Lower lobe of right lung (tissue), 2 donors: ENCODE measurements around the gene ARHGAP21. TPM values are rescaled to one million over a fixed set of nuclear protein-coding genes. Genes with fewer than 3 reads are reported as not detected.
A peak's percentile ranks its signal among the peaks of the same experiment; 100 is the strongest.
"Not testable (repeated sequence)": the region's sequence is repeated elsewhere in the genome, so short reads cannot be mapped to it uniquely, and the experiment has no call there.

Source experiments
- ATAC-seq, 2 donors: fragments of 200-7000 bp; cut with Tn5 transposase; one replicate each; pipeline ENCODE4 v1.9.1; 2020 to 2022; ENCODE audit warnings: mild to moderate bottlenecking in 2 of 2, moderate library complexity in 2 of 2
- DNase-seq: peaks from one replicate; pipeline ENCODE4 v3.0.0-alpha.2; 2020
- H3K27ac ChIP-seq: fragments of 200-600 bp; one replicate; pipeline ENCODE4 v1.8.0; 2022
- H3K27me3 ChIP-seq: fragments of 200-600 bp; one replicate; pipeline ENCODE4 v1.8.0; 2022; ENCODE audit warnings: low read depth
- H3K36me3 ChIP-seq: fragments of 200-600 bp; one replicate; pipeline ENCODE4 v1.8.0; 2022; ENCODE audit warnings: mild to moderate bottlenecking
- H3K4me1 ChIP-seq: fragments of 200-600 bp; one replicate; pipeline ENCODE4 v1.8.0; 2022
- H3K4me3 ChIP-seq: fragments of 200-600 bp; one replicate; pipeline ENCODE4 v1.8.0; 2022; ENCODE audit warnings: mild to moderate bottlenecking
- H3K9me3 ChIP-seq: fragments of 200-600 bp; one replicate; pipeline ENCODE4 v1.8.0; 2022
- CTCF ChIP-seq: fragments of 200-600 bp; IDR thresholded peaks from one replicate; pipeline ENCODE4 v1.8.0; 2022; ENCODE audit warnings: antibody characterized with exemption, mild to moderate bottlenecking
- intact Hi-C: fragments of 100-400 bp; cut with DNase I; formaldehyde crosslinking; loops from one replicate; pipeline ENCODE4 v1.11.0; 2022
- long read RNA-seq: library from polyadenylated mRNA; unstranded; transcript quantifications from one replicate; pipeline ENCODE4 v2.0.0, GENCODE V29; 2021
- total RNA-seq: library from RNA; stranded (reverse); fragmentation: NEBNext Ultra II Directional; extraction: Animal tissue kit (Norgen Biotek cat#: 25700); gene quantifications from one replicate; pipeline ENCODE4 v1.2.1, GENCODE V29; 2021
- donor health status: DM: no; HTN: yes; CAD: no; lungs with severe emphysema.

The ARHGAP21 gene
- 83.1 TPM for total RNA-seq
- long read RNA-seq, partial matches to known transcripts, result 10 of 29 reads
- long read RNA-seq, other reads (novel, unspliced or antisense), result 17 of 29 reads

- DNase-seq (peak; percentile 75), ATAC-seq (peak; percentile 56 to 72)
- Histone ChIP-seq H3K27me3 (no peaks in the 10 kb centered on the region), H3K9me3 (no peaks in the 10 kb centered on the region), H3K27ac (peak within 1 kb of the TSS; percentile 95), H3K4me3 (peak within 1 kb of the TSS; percentile 86), H3K4me1 (peaks cover 29% of the 10 kb centered on the region), H3K36me3 (no peaks in the 10 kb centered on the region)
- intact Hi-C loops, result no loop called here
- TF ChIP-seq CTCF, result no peak
Measured at GRCh38 chr10:24723788-24724380, at the start of gene ARHGAP21. Gene ARHGAP21 (minus strand): TSS chr10:24723887. CDS start chr10:24721899, 1,988 bp downstream.

- ATAC-seq (peak; percentile 31 to 50), DNase-seq (no peak)
- Histone ChIP-seq H3K9me3 (no peaks in the 10 kb centered on the region), H3K36me3 (no peaks in the 10 kb centered on the region), H3K27me3 (no peaks in the 10 kb centered on the region), H3K27ac (no peak overlapping the region), H3K4me3 (no peak overlapping the region), H3K4me1 (no peaks in the 10 kb centered on the region)
- intact Hi-C loops, result no loop called here
- TF ChIP-seq CTCF, result no peak
Measured at GRCh38 chr10:24771943-24772694, 48.4 kb upstream of the ARHGAP21 start.

GRCh38 chr10:24764991-24765390 lies 41.3 kb upstream of the ARHGAP21 start:
- H3K9me3 ChIP-seq, H3K27me3 ChIP-seq, intact Hi-C loops, H3K27ac ChIP-seq, H3K36me3 ChIP-seq, H3K4me1 ChIP-seq, H3K4me3 ChIP-seq, ATAC-seq, DNase-seq: not testable (repeated sequence)

- Histone ChIP-seq H3K4me1 (no peaks in the 10 kb centered on the region), H3K36me3 (no peaks in the 10 kb centered on the region), H3K4me3 (no peak overlapping the region), H3K9me3 (no peaks in the 10 kb centered on the region), H3K27ac (no peak overlapping the region), H3K27me3 (no peaks in the 10 kb centered on the region)
- TF ChIP-seq CTCF, result no peak
- DNase-seq (no peak), ATAC-seq (no peak)
- intact Hi-C loops, result no loop called here
Measured at GRCh38 chr10:24762966-24763623, 39.4 kb upstream of the ARHGAP21 start.

- no peaks in the 10 kb centered on the region for H3K9me3 ChIP-seq
- H3K27me3 ChIP-seq, result no peaks in the 10 kb centered on the region
- ATAC-seq (no peak), DNase-seq (no peak)
- TF ChIP-seq CTCF, result no peak
- no peak overlapping the region for H3K4me3 ChIP-seq
- H3K27ac ChIP-seq, result no peak overlapping the region
- H3K36me3 ChIP-seq, result no peaks in the 10 kb centered on the region
- no peaks in the 10 kb centered on the region for H3K4me1 ChIP-seq
- intact Hi-C loops, result no loop called here
Measured at GRCh38 chr10:24762161-24762924, 38.7 kb upstream of the ARHGAP21 start.
